Keratinocyte (primary cell): Measurements from ENCODE around the gene DISC1. TPM values are rescaled to one million over a fixed set of nuclear protein-coding genes. Genes with fewer than 3 reads are reported as not detected.

ENCODE experiments used
- DNase-seq: peaks from one replicate; pipeline ENCODE4 v3.0.0-alpha.2; 2011; ENCODE audit warnings: low read depth, missing footprints, low spot score
- FAIRE-seq: peaks from 2 replicates; lab custom pipeline; 2011; peaks lifted over from hg19 to GRCh38; lab: Jason Lieb, UNC
- H2AFZ ChIP-seq: 2 replicates; pipeline ENCODE4 v1.6.0; 2012; ENCODE audit warnings: low read length, control low read depth, inconsistent platforms; ENCODE audit not compliant: control insufficient read depth
- H3K27ac ChIP-seq: 2 replicates; pipeline ENCODE4 v1.5.1; 2011; ENCODE audit warnings: low read length; ENCODE audit not compliant: control insufficient read depth, insufficient read depth
- H3K27me3 ChIP-seq: 3 replicates; pipeline ENCODE4 v1.6.0; 2011; ENCODE audit warnings: low read length; ENCODE audit not compliant: control insufficient read depth, insufficient read depth; ENCODE audit errors: extremely low read depth
- H3K36me3 ChIP-seq, 2 experiments: 2 replicates in 1 of 2; 3 replicates in 1 of 2; pipeline ENCODE4 v1.5.1; 2011; ENCODE audit warnings: low read length in 2 of 2, mild to moderate bottlenecking in 1 of 2; ENCODE audit not compliant: control insufficient read depth in 2 of 2, insufficient read depth in 2 of 2; ENCODE audit errors: extremely low read depth in 1 of 2
- H3K4me1 ChIP-seq: 3 replicates; pipeline ENCODE4 v1.5.1; 2011; ENCODE audit warnings: low read length; ENCODE audit not compliant: control insufficient read depth, insufficient read depth; ENCODE audit errors: extremely low read depth
- H3K4me2 ChIP-seq: 3 replicates; pipeline ENCODE4 v1.6.0; 2011; ENCODE audit warnings: low read depth, low read length; ENCODE audit not compliant: control insufficient read depth, insufficient read depth; ENCODE audit errors: extremely low read depth
- H3K4me3 ChIP-seq, 3 experiments: fragments of 200-600 bp in 1 of 3; sonication (generic) in 1 of 3; 2 replicates in 2 of 3; 3 replicates in 1 of 3; pipeline ENCODE4 v1.5.1; 2011 to 2016; ENCODE audit warnings: low read length in 3 of 3, mild to moderate bottlenecking in 3 of 3, control low read depth in 2 of 3, inconsistent platforms in 1 of 3, low read depth in 1 of 3, mixed read lengths in 1 of 3, mixed run types in 1 of 3, moderate library complexity in 1 of 3; ENCODE audit not compliant: control insufficient read depth in 2 of 3, insufficient read depth in 2 of 3; ENCODE audit errors: extremely low read depth in 1 of 3
- H3K79me2 ChIP-seq: 2 replicates; pipeline ENCODE4 v1.6.0; 2012; ENCODE audit warnings: low read length; ENCODE audit not compliant: control insufficient read depth, insufficient read depth
- H3K9ac ChIP-seq: 3 replicates; pipeline ENCODE4 v1.6.0; 2011; ENCODE audit warnings: low read length; ENCODE audit not compliant: control insufficient read depth, insufficient read depth; ENCODE audit errors: extremely low read depth
- H3K9me1 ChIP-seq: 3 replicates; pipeline ENCODE4 v1.6.0; 2011; ENCODE audit warnings: low read length; ENCODE audit not compliant: control insufficient read depth, insufficient read depth; ENCODE audit errors: extremely low read depth
- H3K9me3 ChIP-seq: 2 replicates; pipeline ENCODE4 v1.5.1; 2012; ENCODE audit warnings: low read depth, low read length; ENCODE audit not compliant: control insufficient read depth
- H4K20me1 ChIP-seq: 3 replicates; pipeline ENCODE4 v1.6.0; 2011; ENCODE audit warnings: low read length; ENCODE audit not compliant: control insufficient read depth, insufficient read depth; ENCODE audit errors: extremely low read depth
- CTCF ChIP-seq, 3 experiments: IDR thresholded peaks in 1 of 3; conservative IDR thresholded peaks in 1 of 3; optimal IDR thresholded peaks in 1 of 3; 2 replicates in 2 of 3; 3 replicates in 1 of 3; pipeline versions ENCODE3 to v1.5.1; 2011; ENCODE audit warnings: low read length in 3 of 3, mild to moderate bottlenecking in 3 of 3, moderate library complexity in 2 of 3, control low read depth in 1 of 3, inconsistent platforms in 1 of 3; ENCODE audit not compliant: insufficient read depth in 2 of 3; ENCODE audit errors: extremely low read depth in 1 of 3
- EZH2 ChIP-seq: IDR thresholded peaks from one replicate; pipeline ENCODE4 v1.6.1; 2012; ENCODE audit warnings: inconsistent platforms, mild to moderate bottlenecking, low read length, moderate library complexity
- dilution Hi-C: fragments of 300-500 bp; cut with MboI; formaldehyde crosslinking; loops from one replicate; pipeline ENCODE4 v1.7.0; 2020; ENCODE audit warnings: low sequenced_read_pairs; ENCODE audit not compliant: extremely low pct_ligation_motif_present
- polyA plus RNA-seq, 5 experiments: library from polyadenylated mRNA; depleted of rRNA in 3 of 5; stranded (reverse) in 3 of 5; stranded (forward) in 1 of 5; unstranded in 1 of 5; fragments of >200 nt; gene quantifications; 1 replicate in 1 of 5; 2 replicates in 3 of 5; 3 replicates in 1 of 5; pipeline versions ENCODE4 v1.2.1 to v1.2.3, GENCODE V29; 2011 to 2012; ENCODE audit warnings: missing spikeins in 2 of 5, low read depth in 1 of 5, low replicate concordance in 1 of 5

DISC1 gene
- polyA plus RNA-seq, 1 donor (not counting 4 experiments of a cell fraction or from before 2014, with no cell fraction given), result 0.47 TPM

GRCh38 chr1:231806623-231807495 is 180.3 kb downstream of the DISC1 start:
- dilution Hi-C loops, result no loop called here
- Histone ChIP-seq H4K20me1 (no peaks in the 10 kb centered on the region), H3K4me2 (no peak overlapping the region), H3K27me3 (no peaks in the 10 kb centered on the region), H3K36me3 (no peaks in the 10 kb centered on the region), H2AFZ (no peak overlapping the region), H3K9ac (no peak overlapping the region), H3K79me2 (no peaks in the 10 kb centered on the region), H3K9me1 (no peaks in the 10 kb centered on the region), H3K4me3 (no peak overlapping the region), H3K4me1 (no peaks in the 10 kb centered on the region), H3K27ac (no peak overlapping the region), H3K9me3 (no peaks in the 10 kb centered on the region)
- DNase-seq (no peak), FAIRE-seq (no peak)
- TF ChIP-seq EZH2 (no peak), CTCF (optimal IDR thresholded peaks at IDR 0.05 in 1 of 3, IDR thresholded peaks at IDR 0.05 in 1 of 3, conservative IDR thresholded peaks at IDR 0.05 in 1 of 3; ENCODE audit: extremely low read depth in 1 of 3, insufficient read depth in 2 of 3, low read length in 3 of 3) (peak; percentile 61 to 88 (median 83))

GRCh38 chr1:231807541-231807940 is 181.0 kb downstream of the DISC1 start:
- FAIRE-seq, result no peak

More at GRCh38 chr1:231807541-231807940, 181.0 kb downstream of the DISC1 start:
- Histone ChIP-seq H2AFZ (no peak overlapping the region), H3K4me2 (no peak overlapping the region), H3K36me3 (no peaks in the 10 kb centered on the region), H4K20me1 (no peaks in the 10 kb centered on the region), H3K4me1 (no peaks in the 10 kb centered on the region), H3K4me3 (no peak overlapping the region), H3K27ac (no peak overlapping the region), H3K27me3 (no peaks in the 10 kb centered on the region), H3K79me2 (no peaks in the 10 kb centered on the region), H3K9me3 (no peaks in the 10 kb centered on the region), H3K9ac (no peak overlapping the region), H3K9me1 (no peaks in the 10 kb centered on the region)
- TF ChIP-seq CTCF (optimal IDR thresholded peaks at IDR 0.05 in 1 of 3, IDR thresholded peaks at IDR 0.05 in 1 of 3, conservative IDR thresholded peaks at IDR 0.05 in 1 of 3; ENCODE audit: extremely low read depth in 1 of 3, insufficient read depth in 2 of 3, low read length in 3 of 3), result no peak
- no peak for TF ChIP-seq EZH2
- dilution Hi-C loops, result no loop called here
- no peak for DNase-seq
